Measurements from ENCODE around the gene UROD. TPM values are rescaled to one million over a fixed set of nuclear protein-coding genes. Genes with fewer than 3 reads are reported as not detected.
A peak's percentile ranks its signal among the peaks of the same experiment; 100 is the strongest.
"Not testable (repeated sequence)": the region's sequence is repeated elsewhere in the genome, so short reads cannot be mapped to it uniquely, and the experiment has no call there.

UROD gene
- 80.1 TPM for polyA plus RNA-seq (ENCODE audit: insufficient read length)

- DNase-seq: peak; percentile 95
Measured at GRCh38 chr1:45011837-45012638, at the start of gene UROD. TSS of gene UROD (plus strand) at chr1:45012254. CDS start at chr1:45012266, 12 bp downstream.

DNA sequence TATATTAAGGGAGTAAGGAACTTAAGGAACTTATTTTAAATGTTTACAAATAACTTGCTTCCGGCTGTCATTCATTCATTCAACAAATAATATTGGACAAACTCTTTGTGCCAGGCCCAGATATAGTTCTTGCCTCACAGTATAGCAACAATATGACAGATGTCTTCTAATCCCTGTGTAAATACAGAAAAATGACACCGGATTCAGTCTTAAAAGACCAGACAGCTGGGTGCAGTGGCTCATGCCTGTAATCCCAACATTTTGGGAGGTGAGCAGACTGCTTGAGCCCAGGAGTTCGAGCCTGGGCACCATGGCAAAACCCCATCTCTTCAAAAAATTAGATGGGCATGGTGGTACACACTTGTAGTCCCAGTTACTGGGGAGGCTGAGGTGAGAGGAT is 49.3 kb upstream of the UROD start:
- DNase-seq: no peak

GRCh38 chr1:44964396-44964795 is 47.7 kb upstream of the UROD start:
- no peak for DNase-seq

- no peak for DNase-seq
Measured at GRCh38 chr1:44970317-44970716, 41.7 kb upstream of the UROD start.

DNA sequence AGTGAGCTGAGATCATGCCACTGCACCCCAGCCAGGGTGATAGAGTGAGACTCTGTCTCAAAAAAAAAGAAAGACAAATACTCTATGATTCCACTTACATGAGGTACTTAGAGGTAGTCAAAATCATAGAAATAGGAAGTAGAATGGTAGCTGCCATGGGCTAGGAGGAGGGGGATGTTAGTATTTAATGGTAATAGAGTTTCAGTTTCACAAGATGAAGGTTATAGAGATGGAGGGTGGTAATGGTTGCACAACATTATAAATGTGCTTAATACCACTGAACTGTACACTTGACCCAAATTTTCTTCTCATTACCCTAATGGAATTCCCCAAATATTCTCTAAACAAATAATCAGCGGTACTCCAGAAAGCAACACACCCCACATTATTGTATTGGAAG is 38.4 kb upstream of the UROD start:
- DNase-seq: no peak

- no peak for DNase-seq
Measured at GRCh38 chr1:44976252-44976651, 35.8 kb upstream of the UROD start.

GRCh38 chr1:44977372-44977771 is 34.7 kb upstream of the UROD start:
- not testable (repeated sequence) for DNase-seq

DNA sequence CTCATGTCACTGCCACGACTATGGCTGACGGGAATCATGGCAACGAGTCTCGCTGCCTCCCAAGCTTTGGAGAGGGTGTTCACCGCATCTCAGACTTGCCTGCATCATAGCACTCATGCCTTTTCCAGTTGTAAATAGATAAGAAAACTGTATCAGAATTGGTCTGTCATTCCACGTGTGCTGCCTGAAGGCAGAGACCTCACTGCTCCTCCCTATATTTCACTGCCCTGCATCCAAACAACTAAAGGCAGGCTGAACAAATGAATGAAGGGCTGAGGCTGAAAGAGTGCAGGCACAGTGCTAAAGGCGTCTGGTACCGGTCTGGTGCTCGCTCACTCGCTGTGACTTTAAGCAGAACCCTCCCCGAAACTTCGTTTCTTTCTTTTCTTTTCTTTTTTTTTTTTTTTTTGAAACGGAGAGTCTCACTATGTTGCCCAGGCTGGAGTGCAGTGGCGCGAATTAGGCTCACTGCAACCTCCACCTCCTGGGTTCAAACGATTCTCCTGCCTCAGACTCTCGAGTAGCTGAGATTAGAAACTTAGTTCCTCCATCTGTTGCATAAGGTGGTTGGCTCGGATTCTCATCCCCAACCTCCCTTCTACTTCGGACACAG is 26.2 kb upstream of the UROD start:
- DNase-seq: no peak

DNA sequence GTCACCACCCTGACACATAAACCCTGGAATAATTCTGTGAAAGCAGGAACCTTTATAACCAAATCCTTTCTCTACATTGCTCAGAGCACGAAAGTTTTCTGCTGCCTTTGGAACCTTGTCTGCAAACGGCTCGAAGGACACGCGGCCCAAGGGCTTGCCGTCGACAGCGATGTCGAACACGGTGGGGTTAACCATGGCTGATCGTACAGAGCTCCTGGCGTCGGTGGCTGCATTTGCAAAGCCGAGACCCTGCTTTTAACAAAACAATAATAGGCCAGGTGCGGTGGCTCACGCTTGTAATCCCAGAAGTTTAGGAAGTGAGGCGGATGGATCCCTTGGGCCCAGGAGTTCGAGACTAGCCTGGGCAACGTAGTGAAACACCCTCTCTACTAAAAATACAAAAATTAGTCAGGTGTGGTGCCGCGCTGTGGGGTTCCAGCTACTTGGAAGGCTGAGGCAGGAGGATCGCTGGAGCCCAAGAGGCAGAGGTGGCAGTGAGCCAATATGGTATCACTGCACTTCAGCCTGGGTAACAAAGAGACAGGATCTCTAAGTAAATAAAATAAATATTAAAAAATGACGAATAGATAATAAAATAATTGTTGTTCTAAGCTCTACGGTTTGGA is 23.4 kb upstream of the UROD start:
- no peak for DNase-seq

DNA sequence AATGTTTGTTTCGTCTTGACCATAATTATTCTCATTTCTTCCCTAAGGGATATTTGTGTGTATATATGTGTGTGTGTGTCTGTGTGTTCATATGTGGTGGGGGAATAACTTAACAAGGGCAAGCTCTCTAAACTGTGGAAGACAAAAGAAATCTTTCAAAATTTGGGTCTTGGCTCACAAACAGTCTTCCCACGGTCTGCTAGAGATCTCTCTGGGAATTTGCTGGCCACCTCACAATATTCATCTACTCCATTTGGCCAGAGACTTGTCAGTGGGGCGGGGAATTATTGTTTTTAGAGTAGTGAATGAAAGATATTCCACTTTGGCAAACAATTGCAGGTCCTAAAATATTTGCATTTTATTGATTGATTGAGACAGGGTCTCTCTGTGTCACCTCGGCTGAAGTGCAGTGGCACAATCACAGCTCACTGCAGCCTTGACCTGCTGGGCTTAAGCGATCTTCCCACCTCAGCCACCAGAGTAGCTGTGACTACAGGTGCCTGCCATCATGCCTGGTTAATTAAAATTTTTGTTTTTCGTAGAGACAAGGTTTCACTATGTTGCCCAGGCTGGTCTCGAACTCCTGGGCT is 17.6 kb upstream of the UROD start:
- no peak for DNase-seq

GRCh38 chr1:44995467-44996238 is 16.4 kb upstream of the UROD start:
- no peak for DNase-seq

- DNase-seq: no peak
Measured at GRCh38 chr1:44999232-44999631, 12.8 kb upstream of the UROD start.

DNA sequence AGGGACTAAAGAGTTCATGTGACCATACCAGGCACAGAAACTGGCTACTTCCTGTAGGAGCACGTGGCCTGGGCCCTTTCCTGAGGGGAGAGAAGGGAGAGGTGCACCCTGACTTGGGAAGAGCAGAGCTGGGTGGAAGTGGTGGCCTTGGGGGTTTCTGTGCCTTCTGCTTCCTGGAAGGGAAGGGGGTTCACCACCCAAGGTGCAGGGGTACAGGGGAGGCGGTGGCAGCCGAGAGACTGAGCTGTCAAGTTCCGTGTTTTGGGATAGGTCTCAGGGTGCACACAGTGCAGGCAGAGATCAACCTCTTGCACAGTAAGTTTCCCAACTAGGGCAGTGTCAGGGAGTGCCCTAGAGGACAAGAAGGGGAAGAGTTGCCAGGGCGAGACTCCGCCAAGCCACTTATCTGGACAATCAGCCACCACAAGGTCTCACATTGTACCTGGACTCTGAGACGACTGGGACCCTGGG is 11.0 kb upstream of the UROD start:
- no peak for DNase-seq

DNA sequence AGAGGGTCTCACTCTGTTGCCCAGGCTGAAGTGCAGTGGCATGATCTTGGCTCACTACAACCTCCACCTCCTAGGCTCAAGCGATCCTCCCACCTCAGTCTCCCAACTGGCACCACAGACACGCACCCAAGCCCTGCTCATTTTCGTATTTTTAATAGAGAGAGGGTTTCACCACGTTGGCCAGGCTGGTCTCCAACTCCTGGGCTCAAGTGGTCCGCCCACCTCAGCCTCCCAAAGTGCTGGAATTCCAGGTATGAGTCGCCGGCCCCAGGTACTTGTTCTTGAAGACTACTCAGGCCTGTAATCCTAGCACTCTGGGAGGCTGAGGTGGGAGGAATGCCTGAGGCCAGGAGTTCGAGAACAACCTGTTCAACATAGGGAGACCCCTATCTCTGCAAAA is 10.5 kb upstream of the UROD start:
- not testable (repeated sequence) for DNase-seq

DNA sequence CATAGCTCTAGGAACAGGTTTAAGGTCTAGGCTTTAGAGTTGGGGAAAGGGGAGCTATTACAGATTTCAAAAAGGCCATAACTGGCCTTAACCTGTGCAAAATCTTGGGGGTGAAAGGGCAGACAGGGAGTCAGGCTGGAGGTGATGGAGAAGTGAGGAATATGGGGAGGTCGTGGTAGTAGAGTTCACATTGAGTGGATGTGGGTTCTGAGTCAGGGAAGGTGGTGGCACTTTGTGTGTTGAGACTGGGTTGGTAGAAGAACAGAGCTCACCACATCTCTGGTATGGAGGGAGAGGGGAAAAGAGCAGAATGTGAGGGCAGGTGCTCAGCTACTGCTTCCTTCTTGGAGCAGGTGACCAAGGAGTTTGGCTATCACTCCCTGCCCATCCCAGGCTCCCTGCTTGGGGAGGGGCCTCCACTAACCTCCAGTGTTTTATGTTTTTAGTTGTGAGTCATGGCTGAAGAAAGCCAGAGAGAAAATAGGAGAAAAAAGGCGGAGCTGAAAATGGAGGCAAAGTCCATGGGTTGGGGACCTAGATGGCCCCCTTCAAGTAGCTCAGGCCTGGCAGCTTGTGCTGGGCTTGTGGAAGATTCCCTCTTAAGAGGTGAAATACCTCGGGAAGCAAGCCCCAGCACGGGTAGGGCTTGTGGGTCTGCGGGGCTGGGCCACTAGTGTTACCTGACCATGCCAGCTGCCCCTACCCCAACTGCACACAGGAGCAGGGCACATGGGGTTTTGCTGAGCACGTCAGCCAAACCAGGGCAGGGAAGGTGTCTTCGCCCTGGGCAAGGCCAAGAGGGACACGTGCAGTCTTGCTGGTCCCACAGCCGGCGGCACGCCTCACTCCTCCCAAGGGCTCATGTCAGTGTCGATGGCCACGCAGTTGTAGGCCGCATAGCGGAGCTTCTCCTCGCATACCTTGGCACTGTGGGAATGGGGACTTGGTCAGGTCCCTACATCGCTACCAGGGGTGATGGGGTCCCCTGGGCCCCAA is 9.1 kb upstream of the UROD start:
- DNase-seq: no peak

DNA sequence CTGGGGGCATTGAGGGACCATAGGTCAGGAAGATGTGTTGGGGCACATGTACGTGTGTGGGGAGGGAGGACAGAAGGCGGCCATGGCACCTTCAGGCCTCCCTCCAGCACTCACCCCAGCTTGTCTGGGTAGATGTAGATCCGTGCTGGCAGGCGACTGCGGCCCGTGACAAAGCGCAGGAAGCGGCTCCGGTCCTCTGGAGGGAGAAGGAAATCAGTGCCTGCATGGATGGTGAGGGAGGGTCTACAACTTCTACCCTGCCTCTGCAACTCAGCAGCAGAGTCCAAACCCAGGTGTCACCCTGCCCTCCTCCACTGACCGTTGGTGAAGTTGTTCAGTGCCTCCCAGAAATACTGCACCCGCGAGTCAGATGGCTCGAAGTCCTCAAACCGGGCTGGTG is 8.3 kb upstream of the UROD start:
- no peak for DNase-seq

- DNase-seq: no peak
Measured at GRCh38 chr1:45004281-45004920, 7.7 kb upstream of the UROD start.

DNA sequence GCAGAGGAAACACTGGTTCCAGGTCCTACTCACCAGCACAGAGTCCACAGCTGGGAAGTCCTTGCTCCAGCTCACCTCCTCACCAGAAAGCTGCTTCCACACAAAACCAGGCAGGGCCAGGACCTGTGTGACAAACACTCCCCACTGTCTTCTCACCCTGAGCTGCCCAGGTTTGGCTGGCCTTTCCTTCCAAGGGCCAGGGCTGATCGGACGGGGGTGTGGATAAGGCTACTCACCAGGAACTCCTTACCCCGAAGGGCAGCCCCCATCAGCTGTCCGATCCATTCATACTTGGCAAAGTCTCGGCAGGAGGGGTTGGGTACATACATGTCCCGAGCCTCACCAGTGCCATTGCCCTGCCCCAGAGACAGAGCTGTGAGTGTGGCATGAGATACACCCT is 6.3 kb upstream of the UROD start:
- DNase-seq: no peak

GRCh38 chr1:45007311-45007710 is 4.7 kb upstream of the UROD start:
- DNase-seq: no peak

GRCh38 chr1:45008076-45008475 is 4.0 kb upstream of the UROD start:
- DNase-seq: no peak

DNA sequence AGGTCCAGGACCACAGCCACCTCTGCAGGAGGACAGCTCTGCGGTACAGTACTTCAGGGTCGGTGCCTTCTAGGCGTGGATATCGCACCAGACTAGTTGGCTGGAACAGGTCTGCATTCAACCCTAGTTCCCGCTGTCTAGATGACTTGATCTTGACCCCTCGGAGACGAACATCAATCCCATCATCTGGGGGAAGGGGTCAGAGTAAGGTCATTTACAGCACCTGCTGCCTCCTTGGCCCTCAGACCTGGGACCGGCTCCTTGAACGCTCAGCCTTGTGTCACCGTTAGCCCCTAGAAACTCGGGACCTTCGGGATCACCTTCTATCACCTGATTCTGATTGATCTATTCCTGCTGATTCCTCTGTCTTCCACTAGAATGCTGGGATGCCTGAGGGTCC is 3.5 kb upstream of the UROD start:
- DNase-seq: no peak
